Tibial artery (tissue), 4 donors: ENCODE results near the gene LIMS2.
A peak's percentile ranks its signal among the peaks of the same experiment; 100 is the strongest.

ENCODE experiments used
- DNase-seq, 2 donors: peaks; one replicate each; pipeline ENCODE4 v3.0.0-alpha.2; 2019
- H3K27ac ChIP-seq, 2 donors: fragments of 200-600 bp; sonication (generic) in 1 of 2; 1 replicate in 1 of 2; 2 replicates in 1 of 2; pipeline ENCODE4 v1.5.1; 2018 to 2019; ENCODE audit warnings: mild to moderate bottlenecking in 1 of 2
- H3K27me3 ChIP-seq, 2 donors: fragments of 200-600 bp; sonication (generic) in 1 of 2; one replicate each; pipeline versions ENCODE4 v1.5.1 to v1.6.0; 2016 to 2019
- H3K36me3 ChIP-seq, 3 donors: fragments of 200-600 bp; sonication (generic) in 2 of 3; one replicate each; pipeline ENCODE4 v1.5.1; 2016 to 2019; ENCODE audit warnings: mild to moderate bottlenecking in 2 of 3
- H3K4me1 ChIP-seq, 4 donors: fragments of 200-600 bp; sonication (generic) in 2 of 4; 1 replicate in 3 of 4; 2 replicates in 1 of 4; pipeline ENCODE4 v1.5.1; 2016 to 2019
- H3K4me3 ChIP-seq, 2 donors: fragments of 200-600 bp; sonication (generic) in 1 of 2; 1 replicate in 1 of 2; 2 replicates in 1 of 2; pipeline ENCODE4 v1.5.1; 2018 to 2019; ENCODE audit warnings: mild to moderate bottlenecking in 2 of 2
- H3K9me3 ChIP-seq, 3 donors: fragments of 200-600 bp; sonication (generic) in 1 of 3; one replicate each; pipeline ENCODE4 v1.5.1; 2016 to 2019
- CTCF ChIP-seq, 2 experiments: fragments of 200-600 bp in 1 of 2; fragments of 450-650 bp in 1 of 2; IDR thresholded peaks; one replicate each; pipeline ENCODE4 v1.5.1; 2017 to 2019; ENCODE audit warnings: antibody characterized with exemption in 2 of 2, mild to moderate bottlenecking in 1 of 2, moderate library complexity in 1 of 2
- intact Hi-C: fragments of 100-400 bp; cut with DNase I; formaldehyde crosslinking; loops from one replicate; pipeline ENCODE4 v1.15.0; 2023; ENCODE audit warnings: low total_unique reads

Gene LIMS2

GRCh38 chr2:127664065-127664894 is 11.1 kb downstream of the LIMS2 start:
- peak overlapping the region; percentile 81 to 95 for H3K27ac ChIP-seq
- intact Hi-C loops, result no loop called here
- TF ChIP-seq CTCF (IDR thresholded peaks at IDR 0.05), result no peak
- no peaks in the 10 kb centered on the region for H3K27me3 ChIP-seq
- no peaks in the 10 kb centered on the region for H3K9me3 ChIP-seq
- H3K4me3 ChIP-seq, result peak overlapping the region; percentile 44 to 52
- peaks cover 0 to 8% (median 0%) of the 10 kb centered on the region in 3 donors for H3K36me3 ChIP-seq
- peaks cover 0 to 93% (median 73%) of the 10 kb centered on the region in 4 donors for H3K4me1 ChIP-seq
- peak; percentile 21 to 68 for DNase-seq

- Histone ChIP-seq H3K4me3 (peak overlapping the region; percentile 44 to 52), H3K27me3 (no peaks in the 10 kb centered on the region), H3K27ac (peak overlapping the region; percentile 81 to 95), H3K36me3 (peaks cover 0 to 8% (median 0%) of the 10 kb centered on the region in 3 donors), H3K9me3 (no peaks in the 10 kb centered on the region), H3K4me1 (peaks cover 0 to 93% (median 74%) of the 10 kb centered on the region in 4 donors)
- intact Hi-C loops, result no loop called here
- no peak for TF ChIP-seq CTCF (IDR thresholded peaks at IDR 0.05)
- peak in 1 of 2 donors; percentile 58 for DNase-seq
Observed at GRCh38 chr2:127663566-127664064, 11.7 kb downstream of the LIMS2 start.

- Histone ChIP-seq H3K36me3 (peaks cover 0 to 8% (median 0%) of the 10 kb centered on the region in 3 donors), H3K9me3 (no peaks in the 10 kb centered on the region), H3K4me1 (peaks cover 0 to 98% (median 80%) of the 10 kb centered on the region in 4 donors), H3K27me3 (no peaks in the 10 kb centered on the region), H3K4me3 (peak overlapping the region; percentile 44 to 52), H3K27ac (peak overlapping the region; percentile 81 to 95)
- DNase-seq, result peak; percentile 19 to 64
- no peak for TF ChIP-seq CTCF (IDR thresholded peaks at IDR 0.05)
- intact Hi-C loops, result no loop called here
Observed at GRCh38 chr2:127662937-127663565, 12.3 kb downstream of the LIMS2 start.

GRCh38 chr2:127661949-127662510 is 13.3 kb downstream of the LIMS2 start:
- Histone ChIP-seq H3K9me3 (no peaks in the 10 kb centered on the region), H3K27me3 (no peaks in the 10 kb centered on the region), H3K4me3 (no peak overlapping the region), H3K27ac (peak overlapping the region; percentile 76), H3K36me3 (peaks cover 5 to 17% (median 7%) of the 10 kb centered on the region in 3 donors), H3K4me1 (peaks cover 0 to 99% (median 86%) of the 10 kb centered on the region in 4 donors)
- intact Hi-C loops, result no loop called here
- no peak for TF ChIP-seq CTCF (IDR thresholded peaks at IDR 0.05)
- peak; percentile 37 to 64 for DNase-seq

GRCh38 chr2:127661072-127661649 is 14.2 kb downstream of the LIMS2 start:
- H3K4me1 ChIP-seq, result peaks cover 0 to 100% (median 86%) of the 10 kb centered on the region in 4 donors
- H3K4me3 ChIP-seq, result no peak overlapping the region
- intact Hi-C loops, result no loop called here
- no peak for TF ChIP-seq CTCF (IDR thresholded peaks at IDR 0.05)
- peak; percentile 16 to 68 for DNase-seq
- H3K36me3 ChIP-seq, result peaks cover 11 to 24% (median 12%) of the 10 kb centered on the region in 3 donors
- no peaks in the 10 kb centered on the region for H3K9me3 ChIP-seq
- no peaks in the 10 kb centered on the region for H3K27me3 ChIP-seq
- H3K27ac ChIP-seq, result peak overlapping the region; percentile 76
